HEK293T (cell line): ENCODE results near the gene CYP26B1.

ENCODE experiments used
- CTCF ChIA-PET: fragments of 350-600 bp; formaldehyde crosslinking; extraction: SDS; loops from one replicate; lab custom pipeline; 2021; ENCODE audit warnings: antibody characterized with exemption, inconsistent platforms; lab: Yijun Ruan, JAX
- POLR2A ChIA-PET: fragments of 350-600 bp; formaldehyde crosslinking; extraction: SDS; loops from one replicate; lab custom pipeline; 2020; ENCODE audit warnings: antibody characterized with exemption, inconsistent platforms; lab: Yijun Ruan, JAX
- DNase-seq: peaks from one replicate; pipeline ENCODE4 v3.0.0; 2012; ENCODE audit warnings: mixed read lengths; ENCODE audit errors: extremely low spot score
- ARNT ChIP-seq: fragments of 450-650 bp; IDR thresholded peaks from 2 replicates; pipeline ENCODE4 v1.6.1; 2017; ENCODE audit warnings: mild to moderate bottlenecking
- BHLHE40 ChIP-seq: fragments of 450-650 bp; IDR thresholded peaks from 2 replicates; pipeline ENCODE4 v1.6.1; 2016; ENCODE audit warnings: mild to moderate bottlenecking, moderate library complexity, borderline replicate concordance
- CTBP1 ChIP-seq: fragments of 450-650 bp; IDR thresholded peaks from 2 replicates; pipeline ENCODE4 v1.6.1; 2016; ENCODE audit warnings: borderline replicate concordance
- ELF4 ChIP-seq: fragments of 450-650 bp; IDR thresholded peaks from 2 replicates; pipeline ENCODE4 v1.6.1; 2017; ENCODE audit warnings: antibody characterized with exemption
- FOXA1 ChIP-seq: fragments of 450-650 bp; IDR thresholded peaks from 2 replicates; pipeline ENCODE4 v1.6.1; 2016; ENCODE audit warnings: mild to moderate bottlenecking
- FOXK2 ChIP-seq: fragments of 450-650 bp; IDR thresholded peaks from 2 replicates; pipeline ENCODE4 v1.6.1; 2016; ENCODE audit warnings: mild to moderate bottlenecking
- FOXM1 ChIP-seq: fragments of 450-650 bp; IDR thresholded peaks from 2 replicates; pipeline ENCODE4 v1.6.1; 2017; ENCODE audit warnings: mild to moderate bottlenecking, borderline replicate concordance
- HDGF ChIP-seq: fragments of 450-650 bp; IDR thresholded peaks from 2 replicates; pipeline ENCODE4 v1.6.1; 2017; ENCODE audit warnings: antibody characterized with exemption, borderline replicate concordance
- L3MBTL2 ChIP-seq: fragments of 450-650 bp; conservative IDR thresholded peaks from 2 replicates; pipeline ENCODE4 v1.6.1; 2016; ENCODE audit warnings: mild to moderate bottlenecking
- LEF1 ChIP-seq: fragments of 450-650 bp; IDR thresholded peaks from 2 replicates; pipeline ENCODE4 v1.6.1; 2017; ENCODE audit warnings: mild to moderate bottlenecking, borderline replicate concordance
- NFRKB ChIP-seq: fragments of 450-650 bp; IDR thresholded peaks from 2 replicates; pipeline ENCODE4 v1.6.1; 2016; ENCODE audit warnings: mild to moderate bottlenecking, moderate library complexity
- PKNOX1 ChIP-seq: fragments of 450-650 bp; IDR thresholded peaks from 2 replicates; pipeline ENCODE4 v1.6.1; 2016
- SP1 ChIP-seq: fragments of 450-650 bp; IDR thresholded peaks from 2 replicates; pipeline ENCODE4 v1.6.1; 2017
- SUZ12 ChIP-seq: fragments of 450-650 bp; IDR thresholded peaks from 2 replicates; pipeline ENCODE4 v1.6.1; 2016; ENCODE audit warnings: mild to moderate bottlenecking
- TARDBP ChIP-seq: fragments of 450-650 bp; IDR thresholded peaks from 2 replicates; pipeline ENCODE4 v1.6.1; 2016
- ZNF384 ChIP-seq: fragments of 450-650 bp; IDR thresholded peaks from 2 replicates; pipeline ENCODE4 v1.6.1; 2016

CYP26B1 gene

GRCh38 chr2:72173640-72174321, 26.1 kb upstream of the CYP26B1 start:
- ChIA-PET CTCF (interaction anchor here (0.7 to 1.3 kb wide), 2 partner anchors 23 to 573 kb away, joined by 3 read pairs; no protein-coding TSS in a partner anchor), POLR2A (no interaction called here)
- TF ChIP-seq FOXM1: no peak
- TF ChIP-seq FOXK2: no peak
- no peak for TF ChIP-seq SUZ12
- no peak for TF ChIP-seq L3MBTL2
- no peak for TF ChIP-seq HDGF
- TF ChIP-seq BHLHE40: no peak
- TF ChIP-seq FOXA1: no peak
- TF ChIP-seq SP1: no peak
- no peak for TF ChIP-seq LEF1
- DNase-seq: no peak

GRCh38 chr2:72172478-72172877, 24.8 kb upstream of the CYP26B1 start:
- TF ChIP-seq NFRKB: no peak
- no peak for TF ChIP-seq FOXK2
- no peak for TF ChIP-seq ELF4
- TF ChIP-seq SUZ12: no peak
- no peak for TF ChIP-seq HDGF
- no peak for TF ChIP-seq ARNT
- no peak for TF ChIP-seq FOXA1
- no peak for TF ChIP-seq CTBP1
- no peak for TF ChIP-seq BHLHE40
- TF ChIP-seq FOXM1: no peak
- no peak for TF ChIP-seq PKNOX1
- TF ChIP-seq ZNF384: no peak
- TF ChIP-seq SP1: no peak
- TF ChIP-seq TARDBP: no peak
- DNase-seq: no peak
- CTCF ChIA-PET: no interaction called here
- POLR2A ChIA-PET: no interaction called here

- ChIA-PET CTCF (no interaction called here), POLR2A (no interaction called here)
- no peak for TF ChIP-seq NFRKB
- no peak for TF ChIP-seq FOXA1
- TF ChIP-seq TARDBP: no peak
- no peak for TF ChIP-seq LEF1
- no peak for TF ChIP-seq L3MBTL2
- TF ChIP-seq ZNF384: no peak
- TF ChIP-seq SUZ12: no peak
- TF ChIP-seq PKNOX1: no peak
- no peak for TF ChIP-seq ARNT
- no peak for TF ChIP-seq SP1
- TF ChIP-seq FOXK2: no peak
- no peak for TF ChIP-seq ELF4
- no peak for TF ChIP-seq FOXM1
- no peak for DNase-seq
Measured at GRCh38 chr2:72166279-72166678, 18.6 kb upstream of the CYP26B1 start.

GRCh38 chr2:72165792-72166191, 18.1 kb upstream of the CYP26B1 start:
- DNase-seq: no peak
- ChIA-PET CTCF (no interaction called here), POLR2A (no interaction called here)
- TF ChIP-seq TARDBP (no peak), SUZ12 (no peak), ARNT (no peak), NFRKB (no peak), FOXK2 (no peak), FOXA1 (no peak), CTBP1 (no peak), BHLHE40 (no peak), L3MBTL2 (no peak), SP1 (no peak), ZNF384 (no peak)

- ChIA-PET POLR2A (no interaction called here), CTCF (no interaction called here)
- no peak for DNase-seq
- no peak for TF ChIP-seq FOXA1
- TF ChIP-seq SUZ12: no peak
- TF ChIP-seq ELF4: no peak
- no peak for TF ChIP-seq NFRKB
- TF ChIP-seq FOXK2: no peak
- no peak for TF ChIP-seq SP1
- no peak for TF ChIP-seq BHLHE40
- TF ChIP-seq PKNOX1: no peak
- TF ChIP-seq HDGF: no peak
- no peak for TF ChIP-seq FOXM1
- TF ChIP-seq LEF1: no peak
- no peak for TF ChIP-seq TARDBP
- no peak for TF ChIP-seq L3MBTL2
- TF ChIP-seq CTBP1: no peak
- TF ChIP-seq ARNT: no peak
- TF ChIP-seq ZNF384: no peak
Measured at GRCh38 chr2:72162574-72162973, 14.9 kb upstream of the CYP26B1 start.

- DNase-seq: no peak
- ChIA-PET POLR2A (no interaction called here), CTCF (no interaction called here)
- TF ChIP-seq NFRKB: no peak
- no peak for TF ChIP-seq BHLHE40
- no peak for TF ChIP-seq CTBP1
- no peak for TF ChIP-seq LEF1
- no peak for TF ChIP-seq ELF4
- TF ChIP-seq SP1: no peak
Measured at GRCh38 chr2:72159211-72159993, 11.7 kb upstream of the CYP26B1 start.
